Choroid plexus epithelial cell (primary cell): ENCODE measurements around the gene SCN11A.
"Not testable (repeated sequence)": the region's sequence is repeated elsewhere in the genome, so short reads cannot be mapped to it uniquely, and the experiment has no call there.

Experiments
- DNase-seq: peaks from one replicate; pipeline ENCODE4 v3.0.0-alpha.2; 2010; ENCODE audit warnings: low read depth
- H3K4me3 ChIP-seq: 2 replicates; pipeline ENCODE4 v1.5.1; 2011; ENCODE audit warnings: low read depth, mild to moderate bottlenecking, control low read depth, low read length, moderate library complexity
- TF ChIP-seq, protein P1 (sequence below): conservative IDR thresholded peaks from 2 replicates; pipeline ENCODE4 v1.5.1; 2011; ENCODE audit warnings: low read depth, mild to moderate bottlenecking, control low read depth, inconsistent platforms, low read length, moderate library complexity

The SCN11A gene

DNA sequence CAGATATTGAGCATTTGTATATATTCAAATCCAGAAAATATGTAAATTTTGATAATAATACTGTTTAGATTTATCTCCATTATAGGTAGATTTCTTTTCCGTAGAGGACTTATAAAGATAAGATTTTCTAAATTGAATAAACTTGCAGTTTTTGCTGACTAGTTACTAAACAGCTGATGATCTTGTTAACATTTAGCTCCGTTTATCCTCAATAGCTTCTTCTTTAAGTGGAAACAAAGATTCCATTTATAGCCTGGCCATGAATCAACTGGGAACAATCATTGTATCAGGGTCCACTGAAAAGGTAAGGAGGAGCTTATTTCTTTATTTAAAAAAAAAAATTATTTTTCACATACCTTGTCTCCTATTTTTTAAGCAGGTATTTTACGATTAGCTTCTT lies 16.8 kb upstream of the SCN11A start:
- TF ChIP-seq, protein P1, sequence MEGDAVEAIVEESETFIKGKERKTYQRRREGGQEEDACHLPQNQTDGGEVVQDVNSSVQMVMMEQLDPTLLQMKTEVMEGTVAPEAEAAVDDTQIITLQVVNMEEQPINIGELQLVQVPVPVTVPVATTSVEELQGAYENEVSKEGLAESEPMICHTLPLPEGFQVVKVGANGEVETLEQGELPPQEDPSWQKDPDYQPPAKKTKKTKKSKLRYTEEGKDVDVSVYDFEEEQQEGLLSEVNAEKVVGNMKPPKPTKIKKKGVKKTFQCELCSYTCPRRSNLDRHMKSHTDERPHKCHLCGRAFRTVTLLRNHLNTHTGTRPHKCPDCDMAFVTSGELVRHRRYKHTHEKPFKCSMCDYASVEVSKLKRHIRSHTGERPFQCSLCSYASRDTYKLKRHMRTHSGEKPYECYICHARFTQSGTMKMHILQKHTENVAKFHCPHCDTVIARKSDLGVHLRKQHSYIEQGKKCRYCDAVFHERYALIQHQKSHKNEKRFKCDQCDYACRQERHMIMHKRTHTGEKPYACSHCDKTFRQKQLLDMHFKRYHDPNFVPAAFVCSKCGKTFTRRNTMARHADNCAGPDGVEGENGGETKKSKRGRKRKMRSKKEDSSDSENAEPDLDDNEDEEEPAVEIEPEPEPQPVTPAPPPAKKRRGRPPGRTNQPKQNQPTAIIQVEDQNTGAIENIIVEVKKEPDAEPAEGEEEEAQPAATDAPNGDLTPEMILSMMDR: no peak
- no peak for DNase-seq
- H3K4me3 ChIP-seq: no peak overlapping the region

- peak; percentile 19 for DNase-seq
- H3K4me3 ChIP-seq: no peak overlapping the region
- TF ChIP-seq, protein P1: no peak
These were observed 15.5 kb upstream of the SCN11A start for GRCh38 chr3:39067286-39067685.

DNA sequence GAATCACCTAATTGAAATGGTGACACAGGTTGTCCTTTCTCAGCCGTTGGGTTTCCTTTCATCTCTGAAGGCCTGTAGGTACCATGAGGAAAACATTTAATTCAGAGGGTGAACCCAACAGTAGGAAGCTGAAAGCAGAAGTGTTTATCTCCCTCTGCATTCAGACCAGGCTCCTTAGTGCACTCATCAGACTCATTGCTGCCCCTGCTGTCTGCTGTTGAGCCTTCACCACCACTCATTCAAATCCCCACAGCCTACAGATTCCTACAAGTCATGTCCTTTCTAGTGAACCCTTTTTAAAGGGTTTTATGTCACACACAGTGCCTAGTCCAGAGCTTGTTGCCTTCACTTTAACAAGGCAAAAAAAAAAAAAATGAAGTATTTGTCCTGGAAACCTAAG lies 13.5 kb upstream of the SCN11A start:
- TF ChIP-seq, protein P1: peak; percentile 82
- H3K4me3 ChIP-seq: no peak overlapping the region
- peak; percentile 77 for DNase-seq

- no peak overlapping the region for H3K4me3 ChIP-seq
- TF ChIP-seq, protein P1: no peak
These were observed 12.9 kb upstream of the SCN11A start for GRCh38 chr3:39064646-39065045.

DNA sequence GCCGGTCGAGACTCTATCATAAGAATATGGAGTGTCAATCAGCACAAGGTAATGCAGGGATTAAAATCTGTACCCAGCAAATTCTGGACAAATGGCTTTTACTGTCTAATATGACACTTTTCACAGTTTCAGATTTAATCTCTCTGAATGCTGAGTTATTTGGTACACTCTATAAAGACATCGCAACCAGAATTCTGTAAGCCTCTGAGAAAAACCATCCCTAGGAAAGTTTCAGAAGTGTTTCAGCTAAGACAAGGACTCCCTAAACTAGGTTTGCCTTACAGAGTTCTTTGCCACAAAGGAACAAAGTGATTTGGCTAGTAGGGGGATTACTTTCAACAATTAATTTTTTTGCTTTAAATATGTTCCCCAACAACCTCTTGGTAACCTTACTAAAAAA lies 11.4 kb upstream of the SCN11A start:
- TF ChIP-seq, protein P1: no peak
- no peak overlapping the region for H3K4me3 ChIP-seq
- DNase-seq: no peak

More at GRCh38 chr3:39064646-39065045, 12.9 kb upstream of the SCN11A start:
- DNase-seq: peak; percentile 45

DNA sequence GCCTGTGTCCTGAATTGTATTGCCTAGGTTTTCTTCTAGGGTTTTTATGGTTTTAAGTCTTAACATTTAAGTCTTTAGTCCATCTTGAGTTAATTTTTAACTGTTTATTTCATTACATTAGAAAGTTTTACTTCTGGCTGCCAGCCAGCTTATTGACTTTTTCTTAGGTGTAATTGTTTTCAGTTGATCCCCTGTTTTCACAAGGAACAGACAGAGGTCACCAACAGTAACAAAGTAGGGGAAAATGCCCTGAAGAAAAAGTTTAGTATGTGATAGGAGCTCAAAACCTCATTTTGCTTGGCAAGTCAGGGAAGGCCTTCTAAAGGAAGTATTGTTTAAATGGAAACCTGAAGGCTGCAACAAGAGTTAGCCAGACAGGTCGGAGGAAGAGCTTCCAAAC lies 10.4 kb upstream of the SCN11A start:
- DNase-seq: no peak
- TF ChIP-seq, protein P1: no peak
- no peak overlapping the region for H3K4me3 ChIP-seq

DNA sequence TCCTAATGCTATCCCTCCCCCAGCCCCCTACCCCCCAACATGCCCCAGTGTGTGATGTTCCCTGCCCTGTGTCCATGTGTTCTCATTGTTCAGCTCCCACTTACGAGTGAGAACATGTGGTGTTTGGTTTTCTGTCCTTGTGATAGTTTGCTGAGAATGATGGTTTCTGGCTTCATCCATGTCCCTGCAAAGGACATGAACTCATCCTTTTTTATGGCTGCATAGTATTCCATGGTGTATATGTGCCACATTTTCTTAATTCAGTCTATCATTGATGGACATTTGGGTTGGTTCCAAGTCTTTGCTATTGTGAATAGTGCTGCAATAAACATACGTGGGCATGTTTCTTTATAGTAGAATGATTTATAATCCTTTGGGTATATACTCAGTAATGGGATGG lies 9.5 kb upstream of the SCN11A start:
- DNase-seq, H3K4me3 ChIP-seq: not testable (repeated sequence)

DNA sequence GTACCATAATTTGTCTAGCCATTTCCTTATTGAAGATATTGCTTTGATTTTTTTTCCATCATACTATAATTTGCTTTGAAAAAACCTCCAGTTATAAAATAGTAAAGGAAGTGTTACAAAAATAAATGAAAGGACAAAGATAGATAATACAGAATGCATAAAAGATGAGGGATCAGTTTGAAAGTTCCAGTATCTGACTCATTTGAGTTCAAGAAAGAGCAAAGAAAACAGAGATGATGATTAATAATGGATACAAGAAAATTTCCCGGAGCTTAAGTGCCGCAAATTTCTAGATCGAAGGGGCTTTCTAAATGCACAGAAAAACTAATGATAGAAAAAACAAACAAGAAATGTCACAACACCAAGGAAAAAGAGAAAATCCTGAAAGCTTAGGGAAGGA lies 4.4 kb upstream of the SCN11A start:
- H3K4me3 ChIP-seq: peak overlapping the region; percentile 19

More for the DNA sequence above, 4.4 kb upstream of the SCN11A start:
- DNase-seq: no peak
- TF ChIP-seq, protein P1: no peak
